ENCODE results near the gene MGA.

DNA sequence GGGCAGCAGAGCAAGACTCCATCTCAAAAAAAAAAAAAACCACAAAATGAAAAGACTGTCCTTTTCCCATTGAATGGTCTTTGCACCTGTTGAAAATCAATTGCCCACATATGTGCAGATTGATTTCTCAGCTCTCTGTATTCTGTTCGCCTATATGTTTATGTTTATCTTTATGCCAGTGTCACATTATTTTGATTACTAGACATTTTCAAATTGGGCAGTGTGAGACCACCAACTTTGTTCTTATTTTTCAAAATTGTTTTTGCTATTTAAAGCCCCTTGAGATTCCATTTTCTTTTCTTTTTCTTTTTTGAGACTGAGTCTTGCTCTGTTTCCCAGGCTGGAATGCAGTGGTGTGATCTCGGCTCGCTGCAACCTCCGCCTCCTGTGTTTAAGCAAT, 18.5 kb downstream of the MGA start:
- TF ChIP-seq, protein P1, sequence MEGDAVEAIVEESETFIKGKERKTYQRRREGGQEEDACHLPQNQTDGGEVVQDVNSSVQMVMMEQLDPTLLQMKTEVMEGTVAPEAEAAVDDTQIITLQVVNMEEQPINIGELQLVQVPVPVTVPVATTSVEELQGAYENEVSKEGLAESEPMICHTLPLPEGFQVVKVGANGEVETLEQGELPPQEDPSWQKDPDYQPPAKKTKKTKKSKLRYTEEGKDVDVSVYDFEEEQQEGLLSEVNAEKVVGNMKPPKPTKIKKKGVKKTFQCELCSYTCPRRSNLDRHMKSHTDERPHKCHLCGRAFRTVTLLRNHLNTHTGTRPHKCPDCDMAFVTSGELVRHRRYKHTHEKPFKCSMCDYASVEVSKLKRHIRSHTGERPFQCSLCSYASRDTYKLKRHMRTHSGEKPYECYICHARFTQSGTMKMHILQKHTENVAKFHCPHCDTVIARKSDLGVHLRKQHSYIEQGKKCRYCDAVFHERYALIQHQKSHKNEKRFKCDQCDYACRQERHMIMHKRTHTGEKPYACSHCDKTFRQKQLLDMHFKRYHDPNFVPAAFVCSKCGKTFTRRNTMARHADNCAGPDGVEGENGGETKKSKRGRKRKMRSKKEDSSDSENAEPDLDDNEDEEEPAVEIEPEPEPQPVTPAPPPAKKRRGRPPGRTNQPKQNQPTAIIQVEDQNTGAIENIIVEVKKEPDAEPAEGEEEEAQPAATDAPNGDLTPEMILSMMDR (IDR thresholded peaks at IDR 0.05), result no peak
- no peak for TF ChIP-seq POLR2A (IDR thresholded peaks at IDR 0.05)

All from tibial nerve (tissue), 3 donors.